Measurements from ENCODE around the gene ASGR2.

- no peak for TF ChIP-seq ETS1 (CRISPR knock-in tag; IDR thresholded peaks at IDR 0.05)
- TF ChIP-seq NFE2L1 (CRISPR knock-in tag; IDR thresholded peaks at IDR 0.05; ENCODE audit: borderline replicate concordance), result no peak
- TF ChIP-seq CTCF (CRISPR knock-in tag; IDR thresholded peaks at IDR 0.05), result peak; percentile 25; the same call in 1 of the 2 replicates
- no peak for TF ChIP-seq EZH2 (conservative IDR thresholded peaks at IDR 0.05; ENCODE audit: low read depth, low read length)
- no peak for TF ChIP-seq NFIB (CRISPR knock-in tag; IDR thresholded peaks at IDR 0.05; ENCODE audit: borderline replicate concordance)
- TF ChIP-seq HES4 (CRISPR knock-in tag; IDR thresholded peaks at IDR 0.05; ENCODE audit: borderline replicate concordance), result no peak
- TF ChIP-seq ZNF382 (CRISPR knock-in tag; IDR thresholded peaks at IDR 0.05; ENCODE audit: borderline replicate concordance), result no peak
These were observed 2.0 kb downstream of the ASGR2 start for GRCh38 chr17:7112510-7113108.
